GM19397 (cell line): ENCODE results near the gene ZFHX2.
"Not testable (repeated sequence)": the region's sequence is repeated elsewhere in the genome, so short reads cannot be mapped to it uniquely, and the experiment has no call there.

Source experiments
- ATAC-seq: cut with Tn5 transposase; IDR thresholded peaks from one replicate; pipeline ENCODE4 v1.9.1; 2021; ENCODE audit warnings: mild to moderate bottlenecking, moderate library complexity; ENCODE audit not compliant: unreplicated experiment

ZFHX2 gene

DNA sequence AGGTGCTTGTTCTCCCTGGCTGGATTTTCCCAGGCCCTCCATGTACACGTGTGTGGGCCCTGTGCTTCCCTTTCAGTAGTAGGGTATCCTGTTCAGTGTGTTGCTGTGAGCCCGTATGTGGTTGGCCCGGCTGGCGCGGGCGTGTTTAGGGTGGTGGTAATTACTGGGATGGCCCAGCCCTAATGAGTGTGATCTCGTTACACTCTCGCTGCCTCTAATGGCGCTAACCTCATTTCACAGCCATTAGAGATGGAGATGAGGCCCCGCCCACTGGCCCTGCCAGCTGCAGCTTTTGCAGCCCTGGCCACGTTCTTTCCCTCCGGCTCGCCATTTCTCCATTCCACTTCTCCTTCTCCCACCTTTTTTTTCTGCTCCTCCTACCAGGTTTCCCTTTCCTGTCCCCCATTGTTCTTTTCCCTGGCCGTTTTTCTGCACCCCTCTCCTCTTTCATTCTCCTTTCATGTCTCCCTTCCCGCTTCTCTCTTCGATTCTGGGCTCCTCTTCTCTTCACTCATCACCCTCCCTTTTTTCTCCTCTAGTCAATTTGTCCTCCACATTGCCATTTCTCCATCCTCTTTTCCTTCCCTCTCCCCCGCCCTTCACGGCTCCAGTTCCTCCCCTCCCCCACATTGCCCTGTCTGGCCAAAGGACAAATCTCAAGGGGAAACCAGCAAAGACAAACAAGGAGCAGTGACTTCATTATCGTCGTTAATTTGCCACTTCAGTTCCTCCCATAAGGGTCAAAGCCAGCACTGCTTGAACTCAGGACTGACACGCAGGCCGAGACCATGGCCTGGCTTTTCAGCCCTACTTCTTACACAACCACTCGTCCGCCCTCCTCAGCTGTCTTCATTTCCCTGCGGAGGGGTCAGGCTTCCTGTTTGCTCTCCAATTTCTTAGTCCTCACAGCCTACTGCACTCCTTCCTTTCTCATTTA lies 6.8 kb downstream of the ZFHX2 start:
- no peak for ATAC-seq

DNA sequence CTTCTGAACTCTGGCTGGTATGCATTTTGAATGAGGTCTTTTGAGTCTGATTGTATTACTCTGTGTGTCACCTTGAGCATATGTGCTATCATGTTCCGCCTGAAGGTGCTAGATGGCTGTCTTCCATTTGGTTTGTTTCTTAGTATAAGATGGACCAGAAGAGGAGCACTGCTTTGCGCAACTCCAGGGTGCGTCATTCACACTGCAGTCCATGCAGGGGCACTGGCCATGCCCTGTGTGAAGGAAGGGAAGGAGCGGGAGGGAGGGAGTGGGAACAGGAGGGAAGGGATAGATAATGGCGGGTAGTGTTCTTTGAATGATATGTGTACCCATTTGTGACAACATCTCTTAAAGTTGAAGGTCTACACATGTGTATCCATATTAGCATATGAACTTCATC lies 8.2 kb downstream of the ZFHX2 start:
- ATAC-seq: no peak

DNA sequence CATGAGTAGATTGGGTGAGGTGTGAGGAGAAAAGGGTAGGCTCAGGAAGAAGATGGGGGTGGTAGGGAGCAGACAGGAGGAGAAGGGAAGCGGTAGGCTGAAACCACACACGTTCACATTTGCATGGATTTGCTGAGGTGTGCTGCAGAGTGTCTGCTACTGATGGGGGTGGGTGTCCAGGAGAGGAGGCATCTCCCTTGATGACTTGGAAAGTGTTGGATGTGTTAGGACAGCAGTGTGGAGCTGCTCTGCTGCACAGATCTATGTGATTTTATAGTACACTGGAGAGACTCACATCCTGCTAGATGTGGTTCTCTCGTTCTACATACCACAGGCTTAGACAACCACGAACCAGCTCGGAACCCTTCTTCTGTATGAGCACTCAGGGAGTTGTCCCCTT lies 9.3 kb downstream of the ZFHX2 start:
- ATAC-seq: no peak

DNA sequence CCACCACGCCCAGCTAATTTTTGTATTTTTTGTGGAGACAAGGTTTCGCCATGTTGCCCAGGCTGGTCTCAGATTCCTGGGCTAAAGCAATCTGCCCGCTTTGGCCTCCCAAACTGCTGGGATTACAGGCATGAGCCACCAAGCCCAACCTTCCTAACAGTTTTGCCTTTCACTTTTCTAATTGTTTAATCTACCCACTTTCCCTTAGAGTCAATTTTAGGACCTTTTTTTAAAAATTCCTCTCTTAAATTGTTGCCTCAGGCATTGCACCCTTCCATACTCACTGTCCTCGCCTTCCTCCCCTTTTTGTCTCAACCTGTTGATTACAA lies 11.5 kb downstream of the ZFHX2 start:
- no peak for ATAC-seq

DNA sequence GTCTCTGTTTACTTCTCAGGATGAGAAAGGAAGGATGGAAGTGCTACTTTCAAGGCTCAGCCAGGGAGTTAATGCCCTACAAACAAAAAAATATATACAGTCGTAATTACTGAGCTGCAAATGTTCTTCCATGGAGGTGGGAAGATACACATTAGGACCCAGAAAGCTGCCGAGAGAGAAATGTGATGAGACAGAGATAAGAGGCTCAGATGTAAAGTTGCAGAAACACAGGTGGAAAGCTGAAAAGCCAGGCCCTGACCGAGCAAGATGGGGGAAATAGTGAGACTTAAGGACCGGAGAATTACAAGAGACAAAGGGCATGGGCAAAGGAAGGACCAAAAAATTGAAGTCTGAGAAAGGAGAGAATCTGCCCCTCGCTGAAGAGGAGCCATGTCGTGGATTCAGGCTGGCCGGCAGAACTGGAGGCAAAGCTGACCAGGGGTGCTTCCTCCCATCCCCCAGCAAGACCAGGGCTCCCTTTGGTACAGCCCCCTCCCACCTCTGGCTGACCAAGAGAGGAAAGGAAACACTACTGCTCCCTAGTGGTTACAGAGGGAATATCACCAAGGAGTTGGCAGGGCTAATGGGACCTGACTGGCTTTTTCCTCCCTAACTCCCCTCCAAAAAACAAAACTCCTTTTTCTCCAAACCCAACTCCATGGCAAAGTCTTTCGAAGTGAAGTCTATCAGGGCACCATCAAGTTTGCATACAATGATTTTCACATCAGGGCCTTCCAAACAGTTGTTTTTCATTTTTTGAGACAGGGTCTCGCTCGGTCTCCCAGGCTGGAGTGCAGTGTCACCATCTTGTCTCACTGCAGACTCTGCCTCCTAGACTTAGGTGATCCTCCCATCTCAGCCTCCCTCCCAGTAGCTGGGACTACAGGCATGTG lies 12.1 kb downstream of the ZFHX2 start:
- ATAC-seq: no peak

DNA sequence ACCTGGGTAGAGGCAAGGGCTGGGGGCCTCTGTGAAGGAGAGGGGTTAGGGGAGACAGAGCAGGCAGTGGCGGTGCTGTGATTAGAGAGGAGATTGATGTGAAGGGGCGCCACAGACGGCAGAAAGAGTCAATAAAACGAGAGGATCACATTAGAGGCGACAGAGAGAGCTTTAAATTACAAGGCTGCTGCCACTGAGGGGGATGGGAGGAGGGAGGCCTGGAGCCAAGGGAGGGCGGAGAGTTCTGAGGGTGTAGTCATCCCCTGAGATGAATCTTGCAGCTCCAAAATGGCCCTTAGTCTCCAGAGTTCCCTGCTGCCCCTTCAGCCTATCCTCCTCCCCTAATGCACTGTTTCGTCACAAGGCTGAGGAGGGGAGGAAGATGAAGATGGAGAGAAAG lies 12.8 kb downstream of the ZFHX2 start:
- no peak for ATAC-seq

DNA sequence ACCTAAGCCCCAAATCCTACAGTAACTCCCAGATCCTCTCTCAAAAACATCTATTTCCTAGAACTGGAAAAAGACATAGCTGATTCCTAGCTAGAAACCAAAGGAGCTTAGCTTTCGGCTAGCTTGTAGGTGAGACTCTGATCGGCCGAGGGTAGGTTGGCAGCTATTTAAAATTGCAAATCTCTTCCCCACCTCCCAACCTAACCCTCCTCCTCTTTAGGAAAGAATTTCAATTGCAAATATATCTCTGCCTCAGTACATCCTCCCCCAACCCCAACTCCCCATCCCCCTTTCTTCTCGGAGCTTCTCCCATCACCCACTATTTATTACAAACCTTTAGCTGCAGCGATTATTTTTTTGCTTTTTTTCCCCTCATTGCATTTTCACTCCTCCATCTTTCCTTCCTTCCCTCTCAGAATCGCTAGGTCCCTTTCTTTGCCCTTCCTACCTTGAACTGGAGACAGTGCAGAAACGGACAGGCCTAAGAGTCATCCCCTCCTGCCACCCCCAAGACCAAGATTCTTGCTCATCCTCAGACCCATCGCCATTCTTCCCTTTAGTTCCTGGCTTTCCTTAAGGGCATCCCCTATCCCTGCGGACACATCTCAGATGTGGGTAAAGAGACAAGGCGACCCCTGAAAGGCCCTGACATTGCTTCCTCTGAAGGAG lies 13.4 kb downstream of the ZFHX2 start:
- ATAC-seq: no peak

DNA sequence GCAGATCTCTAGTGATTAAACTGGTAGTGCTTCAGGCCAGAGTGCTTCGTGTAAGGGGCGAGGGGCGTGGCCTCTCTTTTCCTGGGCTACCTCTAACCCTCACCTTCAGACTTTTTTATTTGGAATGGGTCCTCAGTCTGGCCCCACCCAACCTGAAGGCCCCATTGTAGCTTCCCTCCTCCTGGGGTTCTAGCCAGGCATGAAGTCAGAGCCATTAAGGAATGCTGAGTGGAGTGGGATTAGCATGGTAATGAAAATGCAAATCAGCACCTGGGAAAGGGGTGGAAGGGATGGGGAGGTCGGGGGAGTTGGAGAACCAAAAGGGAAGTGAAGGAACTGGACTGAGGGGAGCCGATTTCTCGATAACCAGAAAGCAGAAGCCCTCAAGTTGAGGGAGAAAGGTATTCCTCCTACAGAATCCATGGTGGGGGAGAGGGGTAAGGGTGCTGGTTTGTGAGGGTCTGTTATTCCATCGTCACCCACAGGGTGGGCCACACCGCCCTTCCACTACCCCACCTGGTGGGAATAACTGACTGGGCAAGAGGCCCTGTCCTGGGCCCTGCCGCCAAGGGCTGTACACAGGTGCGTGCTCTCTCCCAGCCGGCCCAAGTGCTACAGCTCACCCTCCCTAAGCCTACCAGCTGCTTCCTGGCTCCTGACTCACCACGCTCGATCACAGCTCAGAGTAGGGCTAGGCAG lies 14.1 kb downstream of the ZFHX2 start:
- no peak for ATAC-seq

DNA sequence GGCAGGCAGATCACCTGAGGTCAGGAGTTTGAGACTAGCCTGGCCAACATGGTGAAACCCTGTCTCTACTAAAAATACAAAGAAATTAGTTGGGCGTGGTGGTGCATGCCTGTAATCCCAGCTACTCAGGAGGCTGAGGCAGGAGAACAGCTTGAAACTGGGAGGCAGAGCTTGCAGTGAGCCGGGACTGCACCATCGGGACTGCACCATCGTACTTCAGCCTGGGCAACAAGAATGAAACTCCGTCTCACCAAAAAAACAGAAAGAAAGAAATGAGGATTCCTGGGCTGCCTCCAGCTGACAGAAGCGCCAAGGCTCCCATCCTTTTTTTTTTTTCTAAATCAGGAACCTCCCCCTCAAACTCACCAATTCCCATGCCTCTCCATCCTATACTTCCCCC lies 14.7 kb downstream of the ZFHX2 start:
- ATAC-seq: not testable (repeated sequence)

DNA sequence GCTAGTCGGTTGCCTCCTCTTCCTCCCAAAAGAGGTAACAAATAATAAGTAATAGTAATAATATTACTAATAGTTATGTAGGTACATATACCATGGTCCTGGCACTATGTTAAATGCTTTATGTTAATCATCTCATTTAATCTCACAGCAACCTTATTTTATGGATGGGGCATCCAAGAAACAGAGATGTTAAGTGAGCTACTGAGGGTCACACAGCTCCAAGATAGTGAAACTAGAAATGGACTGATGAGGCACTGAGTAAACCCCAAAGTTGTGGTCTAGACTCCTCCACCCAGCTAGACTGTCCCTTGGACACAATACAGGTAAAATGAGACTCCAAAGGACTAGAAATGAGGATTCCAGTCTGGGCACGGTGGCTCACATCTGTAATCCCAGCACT lies 15.1 kb downstream of the ZFHX2 start:
- ATAC-seq: no peak

DNA sequence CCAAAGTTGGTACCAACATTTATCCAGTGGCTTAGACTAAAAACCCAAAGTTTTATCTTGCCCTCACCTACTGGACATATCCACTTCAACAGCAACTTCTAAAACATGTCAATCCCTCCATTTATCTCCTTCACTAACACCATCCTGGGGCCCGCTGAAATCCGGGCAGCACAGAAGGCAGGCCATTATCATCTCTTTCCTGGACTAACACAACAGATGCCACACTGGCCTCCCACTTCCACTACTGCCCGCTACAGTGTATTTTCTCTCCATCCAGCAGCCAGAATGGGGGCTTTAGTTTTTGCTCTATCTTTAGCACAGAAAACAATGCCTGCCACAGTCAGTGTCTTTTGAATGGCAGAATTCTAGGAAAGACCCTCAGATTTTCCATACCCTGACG lies 15.6 kb downstream of the ZFHX2 start:
- ATAC-seq: no peak

DNA sequence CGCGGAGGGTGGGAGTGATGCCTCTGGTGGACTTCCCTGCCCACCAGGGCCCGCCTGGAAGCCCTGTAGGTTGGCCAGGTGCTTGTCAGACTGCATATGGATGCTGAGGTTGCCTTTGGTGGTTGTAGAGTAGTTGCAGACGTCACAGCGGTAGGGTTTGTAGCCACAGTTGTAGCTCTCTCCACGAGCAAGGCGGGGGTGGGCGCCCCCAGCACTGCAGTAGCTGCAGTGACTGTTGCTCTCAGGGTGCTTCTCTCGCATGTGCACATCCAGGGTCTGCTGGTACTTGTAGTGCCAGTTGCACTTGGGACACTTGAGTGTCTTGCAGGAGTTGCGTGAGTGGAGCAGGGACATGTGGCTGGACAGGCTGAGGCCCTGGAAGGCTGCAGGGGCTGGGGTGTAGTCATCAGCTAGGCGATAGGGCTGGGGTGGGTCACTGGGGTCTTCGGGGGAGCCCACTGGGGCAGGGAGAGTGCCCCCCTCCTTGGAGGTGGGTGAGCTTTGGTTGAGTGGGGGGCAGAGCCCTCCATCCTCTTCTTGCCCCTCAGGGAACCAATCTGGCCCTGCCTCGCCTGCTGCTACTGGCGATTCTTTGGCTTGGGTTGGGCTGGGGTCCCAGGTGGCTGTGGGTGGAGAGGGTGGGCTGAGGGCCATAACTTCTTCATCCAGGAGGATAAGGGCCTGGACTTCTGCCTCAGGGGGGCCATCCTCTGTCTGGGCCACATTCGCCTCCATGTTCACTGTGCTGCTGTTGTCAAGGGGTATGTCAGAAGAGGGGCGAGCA lies 17.7 kb downstream of the ZFHX2 start:
- no peak for ATAC-seq

DNA sequence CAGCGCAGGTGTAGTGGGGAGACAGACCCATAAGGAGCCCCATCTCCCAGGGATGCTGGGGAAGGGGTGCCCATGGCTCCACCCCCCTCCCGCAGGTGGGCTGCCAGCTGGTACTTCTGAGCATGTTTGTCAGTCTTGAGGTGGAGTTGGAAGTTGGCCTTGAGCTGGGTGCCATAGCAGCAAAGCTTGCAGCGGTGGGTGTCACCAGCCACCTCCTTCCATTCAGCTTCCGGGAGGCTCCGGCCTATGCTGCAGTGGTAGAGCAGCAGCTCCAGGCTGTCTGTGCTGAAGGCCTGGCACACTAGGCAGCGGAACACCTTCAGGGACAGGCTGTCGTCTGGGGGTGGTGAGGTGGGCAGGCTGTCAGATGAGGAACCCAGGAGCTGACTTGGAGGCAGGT lies 18.9 kb downstream of the ZFHX2 start:
- ATAC-seq: no peak

DNA sequence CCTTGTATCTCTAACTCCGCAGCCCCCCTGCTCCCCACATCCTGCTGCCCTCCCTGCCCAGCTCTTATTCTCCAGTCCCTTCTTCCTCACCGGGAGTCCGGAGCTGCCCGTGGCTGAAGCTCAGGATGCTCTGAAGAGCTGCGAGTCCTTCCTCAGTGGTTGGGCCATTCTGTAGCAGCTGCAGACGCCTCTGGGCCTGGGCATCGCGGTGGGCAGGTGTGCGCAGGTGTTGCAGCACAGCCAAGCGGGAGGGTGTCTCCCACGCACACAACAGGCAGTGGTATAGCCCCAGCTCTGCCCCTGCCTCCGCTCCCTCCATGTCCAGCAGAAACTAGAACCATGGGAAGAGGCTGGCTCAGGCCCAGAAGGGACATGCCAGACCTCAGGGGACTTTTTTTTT lies 20.2 kb downstream of the ZFHX2 start:
- no peak for ATAC-seq

DNA sequence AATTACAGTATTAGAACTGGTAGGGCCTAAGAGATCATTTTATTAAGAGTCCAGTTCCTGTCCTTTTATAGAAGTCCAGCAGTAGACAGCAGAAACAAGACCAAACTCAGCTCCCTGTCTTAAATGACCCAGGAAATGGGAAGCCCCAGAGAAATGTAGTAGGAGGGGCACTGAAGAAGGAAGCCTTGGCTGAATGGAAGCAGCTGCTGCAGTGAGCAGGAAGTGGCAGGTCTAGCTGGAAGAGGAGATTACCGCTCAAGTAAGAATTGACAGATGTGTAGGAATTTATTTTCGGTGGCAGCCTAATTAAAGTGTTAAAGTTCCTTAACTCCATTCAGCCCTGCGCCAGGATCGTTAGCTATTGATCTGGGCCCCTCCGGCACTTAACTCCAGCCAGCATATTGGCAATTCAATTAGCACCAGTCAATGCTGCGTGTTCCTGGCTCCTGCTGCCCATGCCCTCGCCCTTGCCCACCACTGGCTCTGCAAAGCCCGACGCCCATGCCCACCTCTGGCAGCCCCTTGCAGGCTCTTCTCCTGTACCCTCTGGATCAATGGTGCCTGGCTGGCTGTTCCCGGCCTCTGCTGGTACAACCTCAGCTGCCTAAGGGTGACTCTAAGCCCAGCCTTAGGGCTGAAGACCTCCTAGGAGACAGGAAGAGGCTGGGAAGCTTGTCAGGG lies 21.1 kb downstream of the ZFHX2 start:
- no peak for ATAC-seq

DNA sequence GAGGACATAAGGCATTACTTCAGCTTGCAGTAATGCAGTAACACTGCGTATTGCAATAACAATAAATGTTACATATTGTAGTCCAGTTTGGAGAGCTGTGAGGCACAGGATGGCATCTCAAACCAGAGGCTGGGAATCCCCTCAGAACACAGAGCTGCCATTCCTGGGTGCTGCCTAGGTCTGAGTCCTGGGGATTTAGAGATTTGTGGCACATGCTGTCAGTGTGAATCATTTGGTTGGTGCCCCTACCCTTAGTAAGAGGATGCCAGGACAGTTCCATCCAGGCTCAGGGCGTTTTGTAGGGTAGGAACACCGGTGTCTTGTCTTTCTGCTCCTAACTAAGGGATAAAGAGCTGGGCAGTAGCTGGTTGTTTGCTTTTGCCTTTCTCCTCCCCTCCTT lies 22.5 kb downstream of the ZFHX2 start:
- no peak for ATAC-seq

DNA sequence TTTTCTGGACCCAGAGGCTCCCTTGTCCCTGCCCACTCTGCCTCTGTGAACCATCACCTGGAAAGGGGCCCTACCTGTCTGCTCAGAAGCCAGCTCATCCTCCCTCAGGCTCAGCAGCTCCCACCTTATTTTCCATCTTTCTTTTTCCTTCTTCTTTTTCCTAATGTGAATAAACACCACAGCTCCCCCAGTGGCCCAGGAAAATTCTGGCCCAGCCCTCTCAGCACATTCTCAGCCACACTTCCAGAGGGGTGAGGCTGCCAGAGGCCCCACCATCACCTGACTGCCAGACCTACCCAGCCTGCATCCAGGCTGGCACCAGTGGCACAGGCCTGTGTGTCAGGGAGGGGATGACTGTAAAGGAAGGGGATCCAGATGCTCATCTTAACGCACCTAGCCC lies 23.0 kb downstream of the ZFHX2 start:
- ATAC-seq: no peak

DNA sequence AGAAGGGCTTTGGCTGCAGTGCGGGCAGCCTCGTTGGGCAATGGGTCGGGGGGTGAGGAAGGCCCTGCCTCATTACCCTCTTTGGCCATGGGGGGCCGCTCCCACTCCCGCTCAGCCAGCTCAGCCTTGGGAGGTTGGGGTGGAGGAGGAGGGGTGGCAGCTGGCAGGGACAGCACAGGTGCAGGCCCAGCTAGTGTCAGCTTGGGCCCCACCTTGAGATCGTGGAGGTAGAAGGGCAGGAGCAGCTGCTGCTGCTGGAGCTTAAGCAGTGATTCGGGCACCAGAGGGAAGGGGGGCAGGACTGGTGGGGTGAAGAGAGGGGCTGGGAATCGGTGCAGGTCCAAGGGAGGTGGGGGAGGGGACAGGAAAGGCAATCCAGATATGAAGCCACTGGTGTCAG lies 26.0 kb downstream of the ZFHX2 start:
- no peak for ATAC-seq

DNA sequence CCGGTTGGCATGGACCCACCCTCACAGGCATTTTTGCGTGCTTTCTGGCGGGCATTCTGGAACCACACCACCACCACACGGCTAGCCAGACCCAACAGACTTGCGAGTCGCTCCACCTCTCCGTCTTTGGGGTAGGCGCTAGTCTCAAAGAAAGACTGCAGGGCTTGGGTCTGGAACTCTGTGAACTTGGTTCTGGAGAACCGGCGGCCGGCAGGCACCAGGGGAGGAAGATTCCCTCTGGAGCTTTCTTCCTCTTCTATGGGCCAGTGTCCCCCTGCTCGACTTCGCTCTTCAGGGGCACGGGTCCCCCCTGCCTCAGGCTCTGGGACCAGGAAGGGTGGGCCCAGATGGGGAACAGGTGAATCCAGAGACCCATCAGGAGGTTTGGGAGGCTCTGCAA lies 26.6 kb downstream of the ZFHX2 start:
- ATAC-seq: no peak
